ENCODE results near the gene HSD11B2.

- TF ChIP-seq, protein P1, sequence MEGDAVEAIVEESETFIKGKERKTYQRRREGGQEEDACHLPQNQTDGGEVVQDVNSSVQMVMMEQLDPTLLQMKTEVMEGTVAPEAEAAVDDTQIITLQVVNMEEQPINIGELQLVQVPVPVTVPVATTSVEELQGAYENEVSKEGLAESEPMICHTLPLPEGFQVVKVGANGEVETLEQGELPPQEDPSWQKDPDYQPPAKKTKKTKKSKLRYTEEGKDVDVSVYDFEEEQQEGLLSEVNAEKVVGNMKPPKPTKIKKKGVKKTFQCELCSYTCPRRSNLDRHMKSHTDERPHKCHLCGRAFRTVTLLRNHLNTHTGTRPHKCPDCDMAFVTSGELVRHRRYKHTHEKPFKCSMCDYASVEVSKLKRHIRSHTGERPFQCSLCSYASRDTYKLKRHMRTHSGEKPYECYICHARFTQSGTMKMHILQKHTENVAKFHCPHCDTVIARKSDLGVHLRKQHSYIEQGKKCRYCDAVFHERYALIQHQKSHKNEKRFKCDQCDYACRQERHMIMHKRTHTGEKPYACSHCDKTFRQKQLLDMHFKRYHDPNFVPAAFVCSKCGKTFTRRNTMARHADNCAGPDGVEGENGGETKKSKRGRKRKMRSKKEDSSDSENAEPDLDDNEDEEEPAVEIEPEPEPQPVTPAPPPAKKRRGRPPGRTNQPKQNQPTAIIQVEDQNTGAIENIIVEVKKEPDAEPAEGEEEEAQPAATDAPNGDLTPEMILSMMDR (IDR thresholded peaks at IDR 0.05 in 8 of 11, conservative IDR thresholded peaks at IDR 0.05 in 3 of 11), result no peak
- TF ChIP-seq POLR2A (IDR thresholded peaks at IDR 0.05), result no peak
Measured at GRCh38 chr16:67426022-67426421, 4.9 kb upstream of the HSD11B2 start.

Measured in spleen (tissue), 7 donors.